NOMO-1 treated with DMSO at 0.1 percent for 48 hours (cell line): Measurements from ENCODE around the gene L2HGDH.
"Not testable (repeated sequence)": the region's sequence is repeated elsewhere in the genome, so short reads cannot be mapped to it uniquely, and the experiment has no call there.

Experiments used
- DNase-seq: peaks from one replicate; lab custom pipeline; 2025; ENCODE audit not compliant: unreplicated experiment; lab: John Stamatoyannopoulos, UW

The L2HGDH gene

GRCh38 chr14:50311972-50312733 is at the start of gene L2HGDH, which contains the start of gene DMAC2L:
TSS of gene L2HGDH (minus strand) at chr14:50312229. CDS start at chr14:50312150, 79 bp downstream.
TSS of gene DMAC2L (plus strand) at chr14:50312324. CDS start at chr14:50321488, 9,164 bp downstream.
- peak; percentile 91 for DNase-seq

- DNase-seq = no peak
Measured at GRCh38 chr14:50360851-50361250, 48.8 kb upstream of the L2HGDH start.

- DNase-seq = no peak
Measured at GRCh38 chr14:50360093-50360492, 48.1 kb upstream of the L2HGDH start.

- no peak for DNase-seq
Measured at GRCh38 chr14:50359631-50360030, 47.6 kb upstream of the L2HGDH start.

- no peak for DNase-seq
Measured at GRCh38 chr14:50357753-50358395, 45.8 kb upstream of the L2HGDH start.

GRCh38 chr14:50357124-50357523 is 45.1 kb upstream of the L2HGDH start:
- no peak for DNase-seq

GRCh38 chr14:50356283-50356682 is 44.3 kb upstream of the L2HGDH start:
- not testable (repeated sequence) for DNase-seq

GRCh38 chr14:50355692-50356091 is 43.7 kb upstream of the L2HGDH start:
- no peak for DNase-seq

GRCh38 chr14:50354527-50354926 is 42.5 kb upstream of the L2HGDH start:
- no peak for DNase-seq

GRCh38 chr14:50353126-50353525 is 41.1 kb upstream of the L2HGDH start:
- no peak for DNase-seq

- DNase-seq = no peak
Measured at GRCh38 chr14:50352584-50352983, 40.6 kb upstream of the L2HGDH start.

GRCh38 chr14:50350975-50351374 is 38.9 kb upstream of the L2HGDH start:
- DNase-seq = no peak

GRCh38 chr14:50348933-50349332 is 36.9 kb upstream of the L2HGDH start:
- no peak for DNase-seq

GRCh38 chr14:50347521-50347920 is 35.5 kb upstream of the L2HGDH start:
- DNase-seq = no peak

GRCh38 chr14:50345846-50346422 is 33.9 kb upstream of the L2HGDH start:
- no peak for DNase-seq

- no peak for DNase-seq
Measured at GRCh38 chr14:50344876-50345563, 33.0 kb upstream of the L2HGDH start.

- DNase-seq = no peak
Measured at GRCh38 chr14:50344116-50344775, 32.2 kb upstream of the L2HGDH start.

GRCh38 chr14:50343434-50343833 is 31.4 kb upstream of the L2HGDH start:
- no peak for DNase-seq

GRCh38 chr14:50342221-50343078 is 30.4 kb upstream of the L2HGDH start:
- DNase-seq = no peak

- DNase-seq = no peak
Measured at GRCh38 chr14:50340963-50341362, 28.9 kb upstream of the L2HGDH start.
